Fibroblast of pulmonary artery (primary cell): Measurements from ENCODE around the gene CCDC33.

Source experiments
- DNase-seq: peaks from one replicate; pipeline ENCODE4 v3.0.0-alpha.2; 2010; ENCODE audit warnings: low read depth
- H3K4me3 ChIP-seq: replicated peaks from 2 replicates; pipeline ENCODE4 v1.5.1; 2011; ENCODE audit warnings: low read depth, mild to moderate bottlenecking, control low read depth, low read length, moderate library complexity
- TF ChIP-seq, protein P1 (sequence below): IDR thresholded peaks from 2 replicates; pipeline ENCODE4 v1.5.1; 2011; ENCODE audit warnings: mild to moderate bottlenecking, control low read depth, low read length, inconsistent platforms; ENCODE audit errors: missing control alignments

The CCDC33 gene

DNA sequence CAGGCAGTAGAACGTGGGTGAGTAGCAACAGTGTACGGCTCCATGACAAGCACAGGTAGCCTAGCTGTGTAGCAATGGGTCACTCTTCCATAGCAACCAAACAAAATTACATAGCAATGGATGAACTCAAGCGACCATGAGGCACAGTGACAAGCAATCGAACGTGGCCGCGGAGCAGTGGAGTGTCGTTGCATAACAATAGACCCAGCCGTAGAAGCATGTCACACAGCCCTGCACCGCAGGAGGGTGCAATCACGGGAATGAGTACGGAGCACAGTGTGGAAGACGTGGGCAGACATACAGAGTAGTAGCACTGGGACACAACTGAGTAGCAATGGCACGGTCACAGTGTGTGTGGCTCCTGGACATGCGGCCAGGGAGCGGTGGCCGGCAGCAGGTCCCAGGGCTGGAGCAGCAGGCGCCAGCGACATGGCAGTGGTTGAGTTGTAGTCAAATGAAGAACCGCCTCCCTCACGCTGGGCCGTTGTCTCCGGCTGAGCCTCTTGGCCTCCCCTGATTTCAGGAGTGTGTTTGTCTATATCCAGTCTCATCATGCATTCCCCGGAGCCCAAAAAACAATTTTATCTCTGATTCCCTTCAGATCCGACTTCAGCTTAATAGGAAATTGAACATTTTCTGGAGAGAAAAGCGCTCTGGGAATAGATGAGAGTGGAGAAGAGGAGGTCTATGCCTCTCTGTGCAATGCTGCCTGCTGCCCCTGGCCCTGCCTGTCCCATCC lies 64.1 kb downstream of the CCDC33 start:
- TF ChIP-seq, protein P1, sequence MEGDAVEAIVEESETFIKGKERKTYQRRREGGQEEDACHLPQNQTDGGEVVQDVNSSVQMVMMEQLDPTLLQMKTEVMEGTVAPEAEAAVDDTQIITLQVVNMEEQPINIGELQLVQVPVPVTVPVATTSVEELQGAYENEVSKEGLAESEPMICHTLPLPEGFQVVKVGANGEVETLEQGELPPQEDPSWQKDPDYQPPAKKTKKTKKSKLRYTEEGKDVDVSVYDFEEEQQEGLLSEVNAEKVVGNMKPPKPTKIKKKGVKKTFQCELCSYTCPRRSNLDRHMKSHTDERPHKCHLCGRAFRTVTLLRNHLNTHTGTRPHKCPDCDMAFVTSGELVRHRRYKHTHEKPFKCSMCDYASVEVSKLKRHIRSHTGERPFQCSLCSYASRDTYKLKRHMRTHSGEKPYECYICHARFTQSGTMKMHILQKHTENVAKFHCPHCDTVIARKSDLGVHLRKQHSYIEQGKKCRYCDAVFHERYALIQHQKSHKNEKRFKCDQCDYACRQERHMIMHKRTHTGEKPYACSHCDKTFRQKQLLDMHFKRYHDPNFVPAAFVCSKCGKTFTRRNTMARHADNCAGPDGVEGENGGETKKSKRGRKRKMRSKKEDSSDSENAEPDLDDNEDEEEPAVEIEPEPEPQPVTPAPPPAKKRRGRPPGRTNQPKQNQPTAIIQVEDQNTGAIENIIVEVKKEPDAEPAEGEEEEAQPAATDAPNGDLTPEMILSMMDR: no peak
- no peak for DNase-seq

DNA sequence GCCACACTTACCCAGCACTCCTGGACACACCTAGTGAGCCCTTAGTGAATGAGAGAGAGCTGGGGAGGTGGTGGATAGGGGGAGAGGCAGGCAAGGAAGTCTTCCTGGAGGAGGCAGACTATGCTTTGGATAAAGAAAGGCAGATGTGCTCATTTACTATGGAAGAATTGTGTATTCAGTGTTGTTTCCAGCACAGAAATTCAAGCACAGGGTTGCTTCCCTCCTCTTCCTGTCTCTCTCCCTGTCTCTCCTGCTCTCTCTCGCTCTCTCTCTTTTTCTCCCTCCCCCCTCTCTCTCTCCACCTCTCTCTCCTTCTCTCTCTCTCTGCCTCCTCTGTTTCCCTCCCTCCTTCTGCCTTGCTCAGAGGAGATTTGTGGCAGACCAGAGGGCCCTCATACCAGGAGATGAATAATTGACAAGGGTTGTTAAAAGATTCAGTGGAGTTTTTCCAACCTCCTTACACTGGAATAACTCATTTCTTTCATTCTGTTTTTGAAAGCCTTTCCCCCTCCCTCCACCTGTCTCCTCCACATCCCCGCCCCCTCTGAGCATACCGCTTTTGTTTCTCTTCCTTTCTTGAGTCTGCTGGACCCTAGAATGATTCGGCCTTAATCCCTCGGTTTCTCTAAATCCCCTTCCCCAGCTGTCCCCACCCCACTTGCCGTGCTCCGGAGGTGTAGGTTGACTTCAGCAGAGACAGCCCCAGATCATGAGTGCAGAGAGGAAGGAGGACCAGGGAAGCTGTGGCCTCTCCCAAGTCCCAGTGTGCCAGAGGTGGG lies 65.6 kb downstream of the CCDC33 start:
- H3K4me3 ChIP-seq: no peak overlapping the region
- DNase-seq: no peak
- TF ChIP-seq, protein P1: no peak

More for the DNA sequence above, 64.1 kb downstream of the CCDC33 start:
- H3K4me3 ChIP-seq: no peak overlapping the region

DNA sequence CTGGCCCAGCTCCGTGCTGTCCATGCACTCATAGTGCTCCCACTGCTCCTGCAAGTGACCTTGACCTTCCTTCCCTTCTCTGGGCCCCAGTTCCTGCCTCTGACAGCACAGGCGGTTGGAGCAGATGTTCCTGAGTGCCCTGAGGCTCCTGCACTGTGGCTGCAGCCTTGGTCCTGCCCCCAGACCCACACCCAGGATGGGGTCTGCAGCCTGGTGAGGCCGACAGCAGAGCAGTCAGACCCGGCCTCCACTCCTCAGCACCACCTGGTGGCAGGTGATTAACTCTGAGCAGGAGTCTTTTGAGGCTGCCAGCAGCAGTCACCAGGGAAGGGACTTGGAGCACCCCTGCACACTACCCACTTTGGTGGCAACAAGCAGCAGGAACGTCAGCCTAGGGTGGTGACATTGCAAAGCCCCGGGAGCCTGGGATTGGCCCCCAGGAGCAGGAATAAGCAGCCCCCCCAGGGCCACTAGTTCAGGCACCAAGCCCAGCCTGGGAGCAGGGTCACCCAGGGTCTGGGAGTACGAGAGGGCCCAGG lies 66.8 kb downstream of the CCDC33 start:
- TF ChIP-seq, protein P1: peak; percentile 68
- DNase-seq: peak; percentile 44
- H3K4me3 ChIP-seq: no peak overlapping the region

DNA sequence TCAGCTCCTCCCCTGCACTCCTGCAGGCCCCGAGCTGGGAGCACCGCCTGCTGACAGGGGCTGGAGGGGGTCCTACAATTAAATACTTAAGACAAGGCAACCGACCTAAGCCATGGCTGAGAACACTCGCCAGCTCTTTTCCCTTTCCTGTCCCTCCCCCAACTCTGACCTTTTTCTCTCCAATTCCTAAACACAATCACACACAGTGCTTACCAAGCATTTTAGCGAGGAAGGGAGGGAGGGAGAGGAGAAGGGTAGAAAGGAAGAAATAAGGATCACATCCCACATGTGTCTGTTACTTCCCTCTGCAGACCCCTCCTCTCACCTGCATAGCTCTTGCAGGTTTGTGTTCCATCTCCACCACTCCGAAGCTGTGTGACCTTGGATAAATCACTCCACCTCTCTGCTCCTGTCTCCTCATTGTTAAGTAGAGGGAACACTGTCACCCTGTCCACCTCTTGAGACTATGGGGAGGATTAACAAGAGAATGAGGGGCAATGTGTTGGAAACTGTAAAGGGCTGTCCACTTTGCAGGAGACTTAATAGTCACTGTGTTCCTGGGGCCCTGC lies 67.7 kb downstream of the CCDC33 start:
- H3K4me3 ChIP-seq: no peak overlapping the region
- no peak for DNase-seq
- TF ChIP-seq, protein P1: no peak

DNA sequence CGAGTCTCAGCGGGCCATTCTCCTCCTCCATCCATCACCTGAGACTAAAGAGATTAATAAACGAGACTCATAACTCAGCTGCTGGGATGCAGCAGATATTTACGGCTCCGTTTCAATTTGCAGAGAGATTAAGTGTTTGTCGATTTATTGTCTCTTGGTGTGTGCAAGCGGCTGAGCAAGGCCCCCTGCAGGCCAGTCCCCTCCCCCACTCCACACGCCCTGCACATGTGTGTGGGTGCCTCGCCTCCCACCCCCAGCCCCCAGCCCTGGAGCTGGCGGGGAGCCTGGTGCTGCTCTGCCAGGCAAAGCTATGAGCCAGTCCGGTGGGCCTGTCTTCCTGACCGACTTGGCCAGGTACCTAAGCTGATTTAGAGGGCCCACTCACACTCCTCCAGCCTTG lies 68.3 kb downstream of the CCDC33 start:
- no peak for DNase-seq
- TF ChIP-seq, protein P1: no peak
- no peak overlapping the region for H3K4me3 ChIP-seq

DNA sequence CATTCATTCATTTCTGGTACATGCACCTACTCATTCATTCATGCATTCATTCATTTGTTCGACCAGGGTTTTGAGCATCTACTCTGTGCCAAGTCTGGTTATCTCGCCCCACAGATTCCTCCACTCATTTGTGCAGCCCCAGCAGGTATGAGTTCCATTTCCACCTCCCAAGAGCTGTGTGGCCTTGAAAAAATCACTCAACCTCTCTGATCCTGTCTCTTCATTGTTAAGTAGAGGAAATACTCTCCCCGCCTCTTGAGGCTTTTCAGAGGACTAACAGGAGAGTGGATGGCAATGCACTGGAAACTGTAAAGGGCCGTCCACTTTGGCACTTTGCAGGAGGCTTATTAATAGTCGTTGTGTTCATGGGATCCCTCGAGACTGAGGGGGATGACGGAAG lies 69.6 kb downstream of the CCDC33 start:
- no peak for DNase-seq
- TF ChIP-seq, protein P1: no peak
- H3K4me3 ChIP-seq: no peak overlapping the region
